ENCODE results near the gene SMURF2. TPM values are rescaled to one million over a fixed set of nuclear protein-coding genes. Genes with fewer than 3 reads are reported as not detected.

SMURF2 gene
- total and polyA plus RNA-seq, 2 of the 4 experiments (the other 2 are of a cell fraction) = 131 to 774 TPM

DNA sequence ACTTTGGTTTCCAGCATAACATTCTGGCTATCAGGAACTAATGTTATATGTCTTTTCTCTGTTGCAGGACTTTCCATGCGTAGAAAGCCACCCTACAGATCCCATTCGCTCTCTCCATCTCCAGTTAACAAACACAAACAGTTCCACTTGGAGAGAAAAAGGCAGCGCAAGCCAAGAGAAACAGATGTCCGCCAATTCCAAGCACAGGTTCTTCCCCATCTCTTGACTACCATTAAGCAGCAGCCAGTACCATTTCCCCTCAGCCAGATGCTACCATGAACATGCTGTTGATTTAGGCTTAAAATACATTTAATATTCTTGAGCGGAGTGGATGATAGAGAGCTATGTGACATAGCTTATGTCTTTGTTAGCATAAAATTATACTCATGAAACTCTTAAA is 132.9 kb downstream of the SMURF2 start:
- no peak overlapping the region for H2AK9ac ChIP-seq (replicated peaks; ENCODE audit: low read depth, low read length, poor library complexity)
- no TSS peak for BruUV-seq (replicated peaks)
- WGBS, 2 experiments (ENCODE audit: extremely low coverage in 2 of 2, insufficient read length in 1 of 2) = 100% methylated on average over 2 of the region's 5 CpGs; no CpG with 5 or more reads in 1 of the 2 experiments
- H3K79me1 ChIP-seq (ENCODE audit: low read depth in 1 of 2, low read length in 2 of 2) = peaks cover 0 to 19% of the 10 kb centered on the region in 2 experiments; a peak in 2 of 4 replicates
- no peak overlapping the region for H4K8ac ChIP-seq (ENCODE audit: low read depth in 2 of 2, low read length in 2 of 2)
- no peak overlapping the region for H3K9ac ChIP-seq (ENCODE audit: low read depth, low read length)
- no peaks in the 10 kb centered on the region for H3K4me1 ChIP-seq (ENCODE audit: control insufficient read depth, insufficient read depth, low read length)
- dilution Hi-C loops (cut with HindIII; ENCODE audit: low sequenced_read_pairs, unreplicated experiment) = no loop called here
- H4K5ac ChIP-seq (ENCODE audit: low read depth, low read length) = no peak overlapping the region
- intact Hi-C loops (cut with micrococcal nuclease) = no loop called here
- H2BK120ac ChIP-seq (ENCODE audit: low read depth, low read length) = no peak overlapping the region
- no peaks in the 10 kb centered on the region for H3K9me3 ChIP-seq (ENCODE audit: control insufficient read depth, insufficient read depth, low read length)
- no peak overlapping the region for H2AK5ac ChIP-seq (ENCODE audit: low read depth, low read length)
- CTCF ChIA-PET = no interaction called here
- H2BK20ac ChIP-seq (ENCODE audit: low read depth, low read length) = no peak overlapping the region
- POLR2A ChIA-PET (ENCODE audit: unreplicated experiment) = no interaction called here
- H3K4me2 ChIP-seq (ENCODE audit: low read depth, low read length) = no peak overlapping the region
- H3K36me3 ChIP-seq (ENCODE audit: control insufficient read depth, insufficient read depth, low read length) = peaks cover 40% of the 10 kb centered on the region
- H3K27me3 ChIP-seq (ENCODE audit: control insufficient read depth, insufficient read depth, low read length) = no peaks in the 10 kb centered on the region
- no peak overlapping the region for H2BK15ac ChIP-seq (ENCODE audit: low read depth, low read length)
- no peak overlapping the region for H2AFZ ChIP-seq (replicated peaks; ENCODE audit: low read length, poor library complexity)
- H3K4ac ChIP-seq (ENCODE audit: low read depth, low read length) = no peak overlapping the region
- DNase-seq (no peak), ATAC-seq (ENCODE audit: low read depth) (no peak)
- no peak overlapping the region for H3K56ac ChIP-seq (ENCODE audit: extremely low read depth, insufficient read depth, low read length)
- in situ Hi-C loops (cut with MboI; ENCODE audit: low sequenced_read_pairs) = no loop called here
- H3K23ac ChIP-seq (ENCODE audit: low read depth, low read length) = no peak overlapping the region
- H4K91ac ChIP-seq (ENCODE audit: insufficient read depth, low read depth, low read length) = no peak overlapping the region
- TF ChIP-seq MAFK (IDR thresholded peaks at IDR 0.05; ENCODE audit: low read depth, low read length) (no peak), RFX5 (IDR thresholded peaks at IDR 0.05; ENCODE audit: low read depth, low read length) (no peak), CEBPB (IDR thresholded peaks at IDR 0.05; ENCODE audit: low read depth, low read length) (no peak), ELK1 (IDR thresholded peaks at IDR 0.05; ENCODE audit: borderline replicate concordance, low read depth, low read length) (no peak), MAZ (IDR thresholded peaks at IDR 0.05; ENCODE audit: borderline replicate concordance, low read depth, low read length) (no peak), CTCF (conservative IDR thresholded peaks at IDR 0.05; ENCODE audit: low read depth, low read length) (no peak), FOS (IDR thresholded peaks at IDR 0.05; ENCODE audit: low read depth, low read length) (no peak)
- no peak overlapping the region for H3K14ac ChIP-seq (replicated peaks; ENCODE audit: low read depth, low read length)
- peaks cover 9% of the 10 kb centered on the region; the same call in 1 of the 2 replicates for H3K9me1 ChIP-seq (ENCODE audit: insufficient read depth, low read length)
- H3K27ac ChIP-seq (ENCODE audit: insufficient read depth, low read length) = no peak overlapping the region
- no peak overlapping the region for H3K18ac ChIP-seq (ENCODE audit: low read depth, low read length)
- no peak overlapping the region for H2BK5ac ChIP-seq (ENCODE audit: low read depth, low read length, poor library complexity, severe bottlenecking)
- no peak overlapping the region for H3K4me3 ChIP-seq (ENCODE audit: insufficient read depth, low read depth, low read length)
- H4K20me1 ChIP-seq (ENCODE audit: insufficient read depth, low read length) = peaks cover 32% of the 10 kb centered on the region

All from IMR-90 (cell line).